Activated naive CD4-positive, alpha-beta T cell treated with anti-CD3 and anti-CD28 coated beads, Interleukin-2, amount 10 ng/mL, durations not matched to agents 7 days and 5 days (primary cell): Measurements from ENCODE around the gene CHRNB1.
"Not testable (repeated sequence)": the region's sequence is repeated elsewhere in the genome, so short reads cannot be mapped to it uniquely, and the experiment has no call there.

ENCODE experiments used
- CTCF ChIA-PET: fragments of 350-600 bp; sonication (Branson Sonifier 250); formaldehyde crosslinking; loops from one replicate; lab custom pipeline; 2021; ENCODE audit warnings: antibody characterized with exemption; lab: Charles Lee
- DNase-seq: peaks from one replicate; pipeline ENCODE4 v3.0.0-alpha.2; 2020
- H3K27ac Mint-ChIP-seq: one replicate; pipeline ENCODE4 v1.8.0; 2021; ENCODE audit warnings: mild to moderate bottlenecking, moderate library complexity, mixed read lengths
- H3K27me3 Mint-ChIP-seq: one replicate; pipeline ENCODE4 v1.8.0; 2021; ENCODE audit warnings: mild to moderate bottlenecking, mixed read lengths
- H3K36me3 Mint-ChIP-seq: one replicate; pipeline ENCODE4 v1.8.0; 2021; ENCODE audit warnings: mixed read lengths
- H3K4me1 Mint-ChIP-seq: one replicate; pipeline ENCODE4 v1.8.0; 2021; ENCODE audit warnings: mixed read lengths
- H3K4me3 Mint-ChIP-seq: one replicate; pipeline ENCODE4 v1.8.0; 2021; ENCODE audit warnings: mild to moderate bottlenecking, moderate library complexity, mixed read lengths
- H3K9me3 Mint-ChIP-seq: one replicate; pipeline ENCODE4 v1.8.0; 2021; ENCODE audit warnings: mixed read lengths

CHRNB1 gene

DNA sequence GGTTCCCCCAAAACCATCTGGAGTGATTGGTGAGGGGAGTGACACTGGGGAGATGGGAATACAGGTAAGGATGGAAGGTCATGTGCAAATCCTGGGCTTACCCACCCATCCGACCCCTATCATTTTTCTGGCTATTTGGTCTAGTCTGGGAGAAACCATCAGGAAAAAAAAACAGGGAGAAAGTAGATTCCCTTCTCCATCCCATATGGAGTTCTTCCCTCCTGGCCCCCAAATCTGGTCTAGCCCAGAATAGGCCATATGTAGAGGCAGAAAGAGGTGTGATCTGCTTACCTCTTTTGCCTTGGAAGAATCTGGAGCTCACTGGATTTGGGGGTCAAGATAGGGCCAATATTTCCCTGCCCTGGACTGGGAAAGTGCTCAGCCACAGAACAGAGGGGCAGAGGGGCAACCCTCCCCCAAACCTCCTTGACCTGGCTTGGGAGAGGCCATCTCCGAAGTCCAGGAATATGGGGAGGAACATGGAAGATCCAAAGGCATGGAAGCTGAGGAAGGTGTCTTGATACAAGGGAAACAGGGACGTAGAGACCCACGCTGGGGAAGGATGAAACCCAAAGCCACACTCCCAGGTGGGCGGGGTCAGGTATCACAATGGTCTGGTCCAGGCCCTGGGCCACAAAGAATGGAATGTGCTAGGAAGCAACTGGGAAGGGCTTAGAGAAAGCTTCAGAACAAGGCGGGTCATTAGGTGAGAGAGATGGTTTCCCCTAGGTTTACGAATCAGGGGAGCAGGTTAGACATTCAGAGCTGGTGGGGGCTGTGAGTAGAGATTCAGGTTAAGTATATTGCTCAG is 16.2 kb downstream of the CHRNB1 start:
- peaks cover 36% of the 10 kb centered on the region for H3K36me3 Mint-ChIP-seq
- H3K27me3 Mint-ChIP-seq: no peaks in the 10 kb centered on the region
- no peak overlapping the region for H3K27ac Mint-ChIP-seq
- CTCF ChIA-PET: interaction anchor here (1.5 kb wide), 1 partner anchor 100 kb away, joined by 4 read pairs; the partner anchor contains the start of gene SENP3
- peaks cover 21% of the 10 kb centered on the region for H3K4me1 Mint-ChIP-seq
- no peak overlapping the region for H3K4me3 Mint-ChIP-seq
- no peaks in the 10 kb centered on the region for H3K9me3 Mint-ChIP-seq
- no peak for DNase-seq

DNA sequence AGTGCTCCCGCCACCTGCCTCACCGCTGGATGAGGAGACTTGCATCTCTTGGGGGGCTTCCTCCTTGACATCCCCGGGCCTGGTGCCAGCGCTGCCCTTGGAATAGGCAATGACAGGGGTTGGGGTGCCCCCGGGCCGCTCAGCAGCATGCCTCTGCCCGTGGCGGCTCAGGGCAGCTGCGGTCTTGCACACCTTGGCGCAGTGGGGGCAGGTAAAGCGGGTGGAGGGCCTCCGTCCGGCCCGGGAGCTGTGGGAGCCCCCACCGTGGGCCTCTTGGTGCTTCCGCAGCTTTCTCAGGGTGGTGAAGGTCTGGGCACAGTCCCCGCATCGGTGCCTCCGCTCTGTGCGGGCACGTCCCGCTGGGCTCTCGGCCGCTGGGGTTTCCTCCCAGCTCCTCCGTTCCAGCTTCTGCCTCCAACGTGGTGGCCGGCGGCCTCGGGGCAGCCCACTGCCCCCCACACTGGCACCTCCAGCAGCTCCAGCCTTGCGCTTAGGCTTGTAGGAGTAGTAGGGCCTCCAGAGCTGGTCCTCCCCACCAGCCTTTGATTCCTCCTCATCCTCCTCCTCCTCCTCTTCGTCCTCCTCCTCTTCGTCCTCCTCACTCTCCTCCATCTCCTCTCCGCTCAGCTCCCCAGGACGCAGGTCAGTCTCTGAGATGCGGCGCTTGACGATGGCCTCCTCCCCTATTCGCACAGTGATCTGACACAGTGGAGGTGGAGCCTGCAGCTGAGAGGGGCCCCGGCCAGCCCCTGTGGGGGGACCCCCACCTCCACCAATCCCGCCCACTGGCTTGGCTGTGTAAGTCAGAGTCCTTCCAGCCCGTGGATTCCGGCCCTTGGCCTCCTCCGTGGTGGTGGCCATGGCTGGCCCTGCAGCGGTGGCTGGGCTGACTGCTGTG is 17.9 kb downstream of the CHRNB1 start:
- no peak for DNase-seq
- CTCF ChIA-PET: interaction anchor here (1.0 to 1.5 kb wide), 2 partner anchors 98 to 441 kb away, joined by 3 to 4 read pairs; partner anchors contain the start of gene SENP3

DNA sequence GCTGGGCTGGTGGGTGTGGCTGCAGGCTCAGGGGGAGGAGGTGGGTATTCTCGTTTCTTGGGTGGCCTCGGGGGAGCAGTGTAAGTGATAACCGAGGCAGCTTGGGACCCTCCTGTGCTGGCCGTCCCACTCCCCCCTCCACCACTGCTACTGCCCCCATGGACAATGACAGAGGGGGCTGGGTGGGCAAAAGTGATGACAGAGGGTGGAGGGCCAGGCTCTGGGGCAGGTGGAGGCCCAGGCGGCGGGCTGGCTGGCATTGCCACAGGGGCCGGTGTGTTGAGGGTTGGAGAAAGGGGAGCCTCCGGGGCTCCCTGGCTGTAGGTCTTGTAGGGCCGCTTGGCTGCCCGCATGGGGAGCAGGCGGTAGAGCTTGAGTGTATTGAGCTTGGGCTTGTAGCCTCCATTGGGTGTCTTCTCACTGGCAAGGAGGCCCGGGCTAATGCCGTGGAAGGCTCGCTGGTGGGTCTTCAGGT is 18.5 kb downstream of the CHRNB1 start:
- Mint-ChIP-seq H3K27me3 (no peaks in the 10 kb centered on the region), H3K4me3 (no peak overlapping the region), H3K9me3 (no peaks in the 10 kb centered on the region), H3K36me3 (peaks cover 37% of the 10 kb centered on the region), H3K27ac (no peak overlapping the region), H3K4me1 (peaks cover 12% of the 10 kb centered on the region)
- DNase-seq: no peak
- CTCF ChIA-PET: no interaction called here

More for the DNA sequence above, 17.9 kb downstream of the CHRNB1 start:
- H3K4me3 Mint-ChIP-seq: no peak overlapping the region
- no peaks in the 10 kb centered on the region for H3K9me3 Mint-ChIP-seq
- H3K27me3 Mint-ChIP-seq: no peaks in the 10 kb centered on the region
- peaks cover 37% of the 10 kb centered on the region for H3K36me3 Mint-ChIP-seq
- H3K27ac Mint-ChIP-seq: no peak overlapping the region
- H3K4me1 Mint-ChIP-seq: peaks cover 13% of the 10 kb centered on the region

DNA sequence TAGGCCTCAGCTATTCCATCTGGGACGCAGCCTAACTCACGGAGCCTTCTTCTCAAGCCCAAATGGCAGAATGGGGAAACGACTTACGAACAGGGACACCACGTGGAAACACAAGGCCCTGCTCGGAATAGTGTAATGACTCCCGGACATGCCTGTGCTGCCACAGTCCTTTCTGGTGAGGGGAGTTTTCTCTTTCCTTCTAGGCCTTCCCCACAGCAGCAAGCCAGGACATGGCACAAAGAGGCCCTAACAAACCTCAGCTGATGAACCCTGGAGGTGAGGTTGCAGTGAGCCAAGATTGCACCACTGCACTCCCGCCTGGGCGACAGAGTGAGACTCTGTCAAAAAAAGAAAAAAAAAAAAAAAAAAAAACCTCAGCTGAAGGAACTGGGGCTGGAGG is 19.2 kb downstream of the CHRNB1 start:
- no peak for DNase-seq
- Mint-ChIP-seq H3K27ac (no peak overlapping the region), H3K36me3 (peaks cover 31% of the 10 kb centered on the region), H3K9me3 (no peaks in the 10 kb centered on the region), H3K4me1 (peaks cover 8% of the 10 kb centered on the region), H3K27me3 (no peaks in the 10 kb centered on the region), H3K4me3 (no peak overlapping the region)
- CTCF ChIA-PET: no interaction called here

DNA sequence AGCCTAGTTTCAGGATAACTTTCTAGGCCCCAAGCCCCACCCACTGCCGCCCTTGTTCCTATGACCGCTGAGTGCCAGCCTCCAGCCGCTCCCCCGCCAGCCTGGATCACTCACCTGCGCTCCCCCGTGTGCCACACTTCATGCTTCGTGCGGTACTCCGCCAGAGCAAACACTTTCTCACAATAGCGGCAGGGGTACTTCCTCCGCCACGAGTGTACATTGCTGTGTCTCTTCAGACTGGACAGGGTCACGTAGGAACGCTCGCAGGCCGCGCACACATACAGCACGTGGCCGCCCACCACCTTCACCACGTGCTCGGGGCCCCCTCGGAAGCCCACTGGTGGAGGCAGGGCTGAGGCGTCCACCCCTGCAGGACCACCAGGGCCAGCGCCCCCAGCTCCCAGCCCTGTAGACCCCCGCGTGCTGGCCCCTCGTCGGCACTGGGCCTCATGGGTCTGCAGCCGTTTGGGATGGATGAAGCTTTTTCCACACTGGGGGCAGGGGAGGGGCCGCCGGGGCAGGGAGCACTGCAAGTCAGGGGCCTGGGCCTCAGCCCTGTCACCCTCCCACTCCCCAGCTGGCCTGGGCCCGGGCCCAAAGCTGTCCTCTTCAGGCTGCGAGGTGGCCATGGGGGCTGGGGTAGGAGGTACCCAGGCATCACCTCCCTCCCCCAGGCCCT is 20.9 kb downstream of the CHRNB1 start:
- peaks cover 20% of the 10 kb centered on the region for H3K36me3 Mint-ChIP-seq
- no peaks in the 10 kb centered on the region for H3K9me3 Mint-ChIP-seq
- DNase-seq: no peak
- H3K4me1 Mint-ChIP-seq: peaks cover 6% of the 10 kb centered on the region
- H3K4me3 Mint-ChIP-seq: no peak overlapping the region
- no peak overlapping the region for H3K27ac Mint-ChIP-seq
- H3K27me3 Mint-ChIP-seq: no peaks in the 10 kb centered on the region
- CTCF ChIA-PET: interaction anchor here (1.3 kb wide), 1 partner anchor 95 kb away, joined by 3 read pairs; no protein-coding TSS in a partner anchor

DNA sequence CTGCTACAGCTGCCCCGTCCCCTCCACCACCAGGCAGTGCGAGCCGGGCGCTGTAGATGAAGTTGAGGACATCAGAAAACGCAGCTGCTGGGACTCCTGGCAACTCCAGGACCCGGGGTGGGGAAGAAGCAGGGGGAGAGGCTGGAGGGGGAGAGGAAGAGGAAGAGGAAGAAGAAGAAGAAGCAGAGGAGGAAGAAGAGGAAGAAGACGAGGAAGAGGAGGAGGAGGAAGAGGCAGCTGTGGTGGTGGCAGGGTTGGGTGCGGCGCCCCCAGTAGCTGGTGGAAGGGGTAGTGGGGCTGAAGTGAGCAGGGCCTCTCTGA is 21.4 kb downstream of the CHRNB1 start:
- Mint-ChIP-seq H3K27ac (no peak overlapping the region), H3K27me3 (no peaks in the 10 kb centered on the region), H3K9me3 (no peaks in the 10 kb centered on the region), H3K4me1 (peaks cover 8% of the 10 kb centered on the region), H3K36me3 (peaks cover 17% of the 10 kb centered on the region), H3K4me3 (no peak overlapping the region)
- CTCF ChIA-PET: interaction anchor here (1.3 kb wide), 1 partner anchor 94 kb away, joined by 3 read pairs; no protein-coding TSS in a partner anchor
- no peak for DNase-seq

DNA sequence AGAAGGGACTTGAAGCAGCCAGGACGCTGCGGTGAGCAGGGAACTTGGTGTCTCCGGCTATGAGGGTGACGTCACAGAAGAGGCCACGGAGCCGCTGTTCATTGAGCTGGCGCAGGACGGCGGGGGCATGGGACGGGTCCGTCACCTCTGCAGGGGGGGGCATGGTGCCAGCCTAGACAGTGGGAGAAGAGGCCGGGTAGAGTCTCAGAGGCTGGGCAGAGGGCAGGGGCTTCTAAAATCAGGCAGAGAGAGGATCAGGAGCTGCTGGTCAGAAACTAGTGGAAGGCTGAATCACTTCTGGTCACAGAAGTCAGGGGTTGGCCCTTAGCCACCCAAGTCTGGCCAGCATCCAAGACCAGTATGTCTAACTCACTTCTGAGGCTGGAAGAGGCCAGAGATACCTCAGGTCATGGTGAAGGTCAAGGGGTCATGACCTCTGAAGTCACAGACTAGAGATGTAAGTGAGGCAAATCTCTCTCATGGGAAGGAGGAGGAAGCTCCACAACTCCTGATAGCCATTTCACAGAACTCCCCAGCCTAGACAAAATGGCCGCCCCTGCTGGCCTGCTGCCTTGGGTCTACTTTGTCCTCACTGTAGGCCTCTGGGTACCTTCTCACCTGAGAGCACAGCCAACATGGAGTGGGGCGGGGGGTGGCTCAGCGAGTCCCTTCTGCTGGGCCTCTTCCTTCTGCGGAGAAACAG is 21.9 kb downstream of the CHRNB1 start:
- no peak overlapping the region for H3K27ac Mint-ChIP-seq
- no peak for DNase-seq
- no peak overlapping the region for H3K4me3 Mint-ChIP-seq
- H3K4me1 Mint-ChIP-seq: peaks cover 13% of the 10 kb centered on the region
- H3K27me3 Mint-ChIP-seq: no peaks in the 10 kb centered on the region
- CTCF ChIA-PET: interaction anchor here (1.3 kb wide), 1 partner anchor 94 kb away, joined by 3 read pairs; no protein-coding TSS in a partner anchor
- peaks cover 15% of the 10 kb centered on the region for H3K36me3 Mint-ChIP-seq
- no peaks in the 10 kb centered on the region for H3K9me3 Mint-ChIP-seq

DNA sequence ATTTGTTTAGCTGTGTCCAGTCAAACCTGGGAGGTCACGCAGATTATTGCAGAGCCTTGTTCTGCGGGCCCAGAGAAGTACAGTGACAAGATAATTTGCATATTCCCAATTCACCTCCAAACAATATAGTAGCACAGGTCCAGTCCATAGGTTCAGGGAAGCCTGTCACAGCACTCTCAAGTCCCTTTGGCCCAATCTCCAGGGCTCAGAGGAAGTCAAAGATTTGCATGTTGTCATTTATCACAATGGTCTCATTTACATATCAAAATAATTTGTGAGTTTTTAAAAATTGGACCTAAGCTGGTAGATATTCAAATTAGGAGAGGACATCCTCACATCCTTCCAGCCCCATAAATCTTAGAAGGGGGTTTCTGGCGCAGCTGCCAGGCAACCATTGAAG is 22.6 kb downstream of the CHRNB1 start:
- H3K27ac Mint-ChIP-seq: no peak overlapping the region
- no peaks in the 10 kb centered on the region for H3K27me3 Mint-ChIP-seq
- H3K4me1 Mint-ChIP-seq: peaks cover 18% of the 10 kb centered on the region
- no peaks in the 10 kb centered on the region for H3K9me3 Mint-ChIP-seq
- no peak for DNase-seq
- CTCF ChIA-PET: no interaction called here
- H3K4me3 Mint-ChIP-seq: no peak overlapping the region
- peaks cover 15% of the 10 kb centered on the region for H3K36me3 Mint-ChIP-seq

DNA sequence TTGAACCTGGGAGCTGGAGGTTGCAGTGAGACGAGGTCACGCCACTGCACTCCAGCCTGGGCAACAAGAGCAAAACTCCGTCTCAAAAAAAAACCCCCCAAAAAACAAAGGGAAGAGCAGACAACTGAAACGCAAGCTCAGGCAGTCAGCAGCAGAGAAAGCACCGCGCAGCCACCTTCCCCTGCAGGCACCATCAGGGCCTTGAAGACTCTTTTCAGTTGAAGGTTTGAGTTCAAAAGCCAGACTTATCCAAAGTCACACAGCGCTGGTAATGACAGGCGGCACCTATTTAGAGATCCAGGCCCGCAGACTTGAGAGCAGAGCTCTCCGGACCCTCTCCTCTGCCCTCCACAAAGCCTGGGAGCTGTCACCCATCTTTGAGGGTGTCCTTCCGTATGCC is 23.4 kb downstream of the CHRNB1 start:
- DNase-seq: no peak
- Mint-ChIP-seq H3K4me3 (no peak overlapping the region), H3K4me1 (peaks cover 18% of the 10 kb centered on the region), H3K36me3 (peaks cover 12% of the 10 kb centered on the region), H3K27me3 (no peaks in the 10 kb centered on the region), H3K9me3 (no peaks in the 10 kb centered on the region), H3K27ac (no peak overlapping the region)
- CTCF ChIA-PET: no interaction called here

DNA sequence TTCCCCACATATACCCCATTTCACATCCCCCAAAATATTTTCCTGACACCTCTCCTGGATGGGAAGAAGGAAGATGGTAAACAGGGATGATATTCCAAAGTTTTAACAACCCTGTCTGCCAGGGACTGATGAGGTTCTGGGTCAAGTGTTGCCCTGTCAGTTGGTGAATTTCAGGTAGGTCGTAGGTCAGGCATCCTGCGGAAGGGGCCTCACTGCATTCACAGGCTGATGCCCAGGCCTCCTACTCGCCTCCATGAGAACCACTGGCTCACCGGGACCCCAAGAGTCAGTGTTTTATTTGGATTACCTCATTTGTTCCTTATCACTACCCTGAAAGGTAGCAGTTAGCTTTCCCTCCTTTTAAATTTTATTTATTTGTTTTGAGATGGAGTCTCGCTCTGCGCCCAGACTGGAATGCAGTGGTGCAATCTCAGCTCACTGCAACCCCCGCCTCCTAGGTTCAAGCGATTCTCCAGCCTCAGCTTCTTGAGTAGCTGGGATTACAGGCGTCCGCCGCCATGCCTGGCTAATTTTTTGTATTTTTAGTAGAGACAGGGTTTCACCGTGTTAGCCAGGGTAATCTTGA is 24.0 kb downstream of the CHRNB1 start:
- CTCF ChIA-PET: no interaction called here
- peaks cover 22% of the 10 kb centered on the region for H3K4me1 Mint-ChIP-seq

DNA sequence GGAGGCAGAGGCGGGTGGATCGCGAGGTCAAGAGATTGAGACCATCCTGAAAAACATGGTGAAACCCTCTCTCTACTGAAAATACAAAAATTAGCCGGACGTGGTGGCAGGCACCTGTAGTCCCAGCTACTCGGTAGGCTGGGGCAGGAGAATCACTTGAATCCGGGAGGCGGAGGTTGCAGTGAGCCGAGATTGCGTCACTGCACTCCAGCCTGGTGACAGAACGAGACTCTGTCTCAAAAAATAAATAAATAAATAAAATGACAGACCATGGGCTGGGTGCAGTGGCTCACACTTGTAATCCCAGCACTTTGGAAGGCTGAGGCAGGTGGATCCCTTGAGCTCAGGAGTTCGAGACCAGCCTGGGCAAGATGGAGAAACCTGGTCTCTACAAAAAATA is 25.0 kb downstream of the CHRNB1 start:
- H3K27ac Mint-ChIP-seq, CTCF ChIA-PET, DNase-seq, H3K27me3 Mint-ChIP-seq, H3K4me3 Mint-ChIP-seq, H3K36me3 Mint-ChIP-seq, H3K9me3 Mint-ChIP-seq: not testable (repeated sequence)
- H3K4me1 Mint-ChIP-seq: peaks cover 22% of the 10 kb centered on the region

More for the DNA sequence above, 24.0 kb downstream of the CHRNB1 start:
- no peak overlapping the region for H3K27ac Mint-ChIP-seq
- DNase-seq: no peak
- peaks cover 8% of the 10 kb centered on the region for H3K36me3 Mint-ChIP-seq
- H3K27me3 Mint-ChIP-seq: no peaks in the 10 kb centered on the region
- no peaks in the 10 kb centered on the region for H3K9me3 Mint-ChIP-seq
- H3K4me3 Mint-ChIP-seq: no peak overlapping the region

DNA sequence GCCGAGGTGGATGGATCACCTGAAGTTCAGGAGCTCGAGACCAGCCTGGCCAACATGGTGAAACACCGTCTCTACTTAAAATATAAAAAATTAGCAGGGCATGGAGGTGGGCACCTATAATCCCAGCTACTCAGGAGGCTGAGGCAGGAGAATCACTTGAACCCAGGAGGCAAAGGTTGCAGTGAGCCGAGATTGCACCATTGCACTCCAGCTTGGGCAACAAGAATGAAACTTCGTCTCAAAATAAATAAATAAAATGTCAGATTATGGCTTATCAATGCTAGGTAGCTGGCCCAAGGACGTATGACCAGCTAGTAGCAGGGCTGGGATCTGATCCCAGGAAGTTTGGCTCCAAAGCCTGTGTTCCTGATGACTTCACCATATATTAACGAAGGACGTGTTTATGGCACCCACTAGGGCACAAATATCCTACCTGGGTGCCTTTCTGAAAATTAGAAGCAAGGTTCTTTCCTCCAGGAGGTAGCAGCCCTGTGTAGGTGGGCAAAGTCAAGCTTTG is 25.7 kb downstream of the CHRNB1 start:
- H3K9me3 Mint-ChIP-seq, CTCF ChIA-PET: not testable (repeated sequence)

DNA sequence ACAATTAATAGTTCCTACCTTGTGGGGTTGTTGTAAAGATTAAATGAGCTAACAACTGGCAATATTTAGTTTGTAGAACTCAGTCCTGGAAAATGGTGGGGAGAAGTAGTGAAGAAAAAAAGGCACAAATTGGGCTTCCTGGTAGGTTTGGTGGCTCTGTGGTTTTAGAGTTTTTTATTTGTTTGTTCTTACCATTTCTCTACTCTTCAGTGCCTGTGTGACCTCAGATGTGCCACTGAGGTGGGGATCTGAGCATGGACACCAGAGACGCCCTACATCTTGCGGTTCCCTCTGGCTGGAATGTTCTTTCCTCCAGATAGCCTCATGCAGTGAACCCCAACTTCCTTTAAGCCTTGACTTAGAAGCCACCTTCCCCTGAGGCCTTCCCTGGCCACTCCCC is 26.9 kb downstream of the CHRNB1 start:
- H3K9me3 Mint-ChIP-seq: no peaks in the 10 kb centered on the region
- CTCF ChIA-PET: interaction anchor here (1.0 kb wide), 1 partner anchor 89 kb away, joined by 4 read pairs; no protein-coding TSS in a partner anchor
- H3K27ac Mint-ChIP-seq: peak overlapping the region; percentile 59
- peaks cover 14% of the 10 kb centered on the region for H3K36me3 Mint-ChIP-seq
- peaks cover 32% of the 10 kb centered on the region for H3K4me1 Mint-ChIP-seq
- H3K4me3 Mint-ChIP-seq: no peak overlapping the region
- H3K27me3 Mint-ChIP-seq: no peaks in the 10 kb centered on the region
- no peak for DNase-seq

More for the DNA sequence above, 25.7 kb downstream of the CHRNB1 start:
- not testable (repeated sequence) for H3K27me3 Mint-ChIP-seq, H3K27ac Mint-ChIP-seq, H3K4me3 Mint-ChIP-seq, H3K36me3 Mint-ChIP-seq, DNase-seq
- H3K4me1 Mint-ChIP-seq: peaks cover 22% of the 10 kb centered on the region
